Neural progenitor cell (in vitro differentiated cells): ENCODE data around the gene COMTD1.

Experiments used
- CTCF ChIP-seq: fragments of 200-600 bp; sonication (generic); IDR thresholded peaks from 2 replicates; pipeline ENCODE4 v1.5.1; 2017; ENCODE audit warnings: antibody characterized with exemption, mild to moderate bottlenecking
- EZH2 ChIP-seq: fragments of 200-600 bp; sonication (generic); IDR thresholded peaks from 2 replicates; pipeline ENCODE4 v1.6.1; 2017; ENCODE audit warnings: antibody characterized with exemption, mild to moderate bottlenecking, moderate library complexity
- EZH2phosphoT487 ChIP-seq: fragments of 200-600 bp; sonication (generic); IDR thresholded peaks from 2 replicates; pipeline ENCODE4 v1.6.1; 2017; ENCODE audit warnings: antibody characterized with exemption

DNA sequence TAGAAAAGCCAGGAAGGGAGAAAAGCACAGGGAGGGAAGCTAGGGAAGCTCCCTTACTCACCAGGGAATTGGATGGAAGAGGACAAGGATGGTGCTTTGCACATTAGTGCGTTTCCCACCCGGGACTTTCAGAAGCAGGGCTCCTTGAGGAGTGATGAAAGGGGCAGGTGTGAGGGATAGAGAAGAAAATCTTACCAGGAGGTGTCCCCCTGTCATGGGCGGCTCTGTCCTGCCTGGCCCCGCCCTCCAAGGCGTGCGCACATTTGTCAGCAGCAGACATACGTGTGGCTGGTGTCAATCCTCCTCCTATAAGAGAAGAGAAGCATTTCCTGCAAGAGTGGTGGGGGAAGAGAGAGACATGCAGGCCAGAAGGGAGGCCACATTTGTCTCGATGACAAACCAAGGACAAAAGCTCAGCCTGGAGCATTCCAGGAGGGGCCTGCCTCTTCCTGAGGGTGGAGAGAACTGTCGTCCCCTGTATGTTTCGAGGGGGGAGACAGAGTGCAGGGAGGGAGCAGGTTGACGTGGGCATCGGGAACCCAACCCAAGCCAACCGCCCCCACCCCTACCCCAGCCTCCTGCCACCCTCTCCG lies 47.4 kb upstream of the COMTD1 start:
- TF ChIP-seq CTCF (no peak), EZH2phosphoT487 (no peak), EZH2 (no peak)
